ENCODE measurements around the gene KLF4. TPM values are rescaled to one million over a fixed set of nuclear protein-coding genes. Genes with fewer than 3 reads are reported as not detected.

Gene KLF4
- total RNA-seq, 3 donors from 2014 or later = 203 to 454 (median 438) TPM

DNA sequence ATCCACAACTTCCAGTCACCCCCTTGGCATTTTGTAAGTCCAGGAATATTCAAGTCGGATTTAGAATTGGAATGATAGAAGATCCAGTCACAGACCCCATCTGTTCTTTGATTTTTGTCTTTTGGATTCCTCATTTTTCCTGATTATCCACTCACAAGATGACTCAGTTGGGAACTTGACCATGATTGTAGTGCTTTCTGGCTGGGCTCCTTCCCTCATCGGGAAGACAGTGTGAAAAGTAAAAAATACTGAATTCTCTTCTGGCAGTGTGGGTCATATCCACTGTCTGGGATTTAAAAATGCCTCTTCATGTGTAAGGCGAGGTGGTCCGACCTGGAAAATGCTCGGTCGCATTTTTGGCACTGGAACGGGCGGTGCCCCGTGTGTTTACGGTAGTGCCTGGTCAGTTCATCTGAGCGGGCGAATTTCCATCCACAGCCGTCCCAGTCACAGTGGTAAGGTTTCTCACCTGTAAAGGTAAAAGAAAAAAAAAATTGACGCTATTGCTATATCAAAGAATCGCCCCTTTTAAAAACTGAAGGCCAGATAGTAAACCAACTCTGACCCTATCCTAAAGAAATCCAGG, 4.0 kb downstream of the KLF4 start:
- Histone ChIP-seq H3K4me3 (peak overlapping the region; percentile 67), H3K36me3 (ENCODE audit: low read depth) (no peaks in the 10 kb centered on the region), H3K4me1 (ENCODE audit: low read depth) (no peaks in the 10 kb centered on the region), H3K9me3 (no peaks in the 10 kb centered on the region)
- no peak for ATAC-seq
- intact Hi-C loops (cut with DNase I, micrococcal nuclease) = loop anchor here (5.0 to 10.0 kb wide), 4 partner anchors 109 to 789 kb away; no protein-coding TSS in a partner anchor
- peak in 2 of 3 donors; percentile 40 to 41 for DNase-seq
- TF ChIP-seq, protein P1, sequence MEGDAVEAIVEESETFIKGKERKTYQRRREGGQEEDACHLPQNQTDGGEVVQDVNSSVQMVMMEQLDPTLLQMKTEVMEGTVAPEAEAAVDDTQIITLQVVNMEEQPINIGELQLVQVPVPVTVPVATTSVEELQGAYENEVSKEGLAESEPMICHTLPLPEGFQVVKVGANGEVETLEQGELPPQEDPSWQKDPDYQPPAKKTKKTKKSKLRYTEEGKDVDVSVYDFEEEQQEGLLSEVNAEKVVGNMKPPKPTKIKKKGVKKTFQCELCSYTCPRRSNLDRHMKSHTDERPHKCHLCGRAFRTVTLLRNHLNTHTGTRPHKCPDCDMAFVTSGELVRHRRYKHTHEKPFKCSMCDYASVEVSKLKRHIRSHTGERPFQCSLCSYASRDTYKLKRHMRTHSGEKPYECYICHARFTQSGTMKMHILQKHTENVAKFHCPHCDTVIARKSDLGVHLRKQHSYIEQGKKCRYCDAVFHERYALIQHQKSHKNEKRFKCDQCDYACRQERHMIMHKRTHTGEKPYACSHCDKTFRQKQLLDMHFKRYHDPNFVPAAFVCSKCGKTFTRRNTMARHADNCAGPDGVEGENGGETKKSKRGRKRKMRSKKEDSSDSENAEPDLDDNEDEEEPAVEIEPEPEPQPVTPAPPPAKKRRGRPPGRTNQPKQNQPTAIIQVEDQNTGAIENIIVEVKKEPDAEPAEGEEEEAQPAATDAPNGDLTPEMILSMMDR (IDR thresholded peaks at IDR 0.05) = no peak

DNA sequence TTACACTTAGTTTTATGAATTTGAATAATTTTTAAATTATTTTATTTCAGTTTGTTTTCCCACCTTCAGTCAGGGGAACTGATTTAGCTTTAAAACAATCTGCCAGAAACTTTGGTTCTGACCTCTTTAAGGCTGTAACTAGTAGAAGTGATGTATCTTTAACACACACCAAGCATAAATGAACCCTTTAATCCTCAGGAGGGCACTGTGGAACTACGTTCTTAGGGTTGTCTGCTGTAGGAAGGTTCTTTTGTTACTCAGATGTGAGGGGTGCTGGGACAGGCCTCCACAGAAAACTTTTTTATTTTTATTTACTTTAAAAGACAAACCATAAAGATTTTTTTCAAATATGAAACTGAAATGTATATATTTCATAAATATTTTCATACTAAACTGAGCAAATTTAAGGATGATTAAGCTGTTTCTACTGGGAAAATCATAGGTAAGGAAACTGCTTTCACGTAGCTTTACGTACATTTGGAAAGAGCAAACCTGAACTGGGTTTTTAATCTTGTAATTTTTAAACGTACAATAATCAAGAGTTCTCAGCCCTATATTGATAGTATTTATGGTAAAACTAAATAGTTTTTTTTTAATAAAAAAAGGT, 5.3 kb downstream of the KLF4 start:
- Histone ChIP-seq H3K9me3 (no peaks in the 10 kb centered on the region), H3K4me1 (ENCODE audit: low read depth) (no peaks in the 10 kb centered on the region), H3K4me3 (no peak overlapping the region), H3K36me3 (ENCODE audit: low read depth) (no peaks in the 10 kb centered on the region)
- intact Hi-C loops (cut with DNase I, micrococcal nuclease) = loop anchor here (5.0 to 10.0 kb wide), 4 partner anchors 111 to 1083 kb away; no protein-coding TSS in a partner anchor
- ATAC-seq (no peak), DNase-seq (peak in 1 of 3 donors; percentile 73)
- TF ChIP-seq, protein P1 (IDR thresholded peaks at IDR 0.05) = no peak

DNA sequence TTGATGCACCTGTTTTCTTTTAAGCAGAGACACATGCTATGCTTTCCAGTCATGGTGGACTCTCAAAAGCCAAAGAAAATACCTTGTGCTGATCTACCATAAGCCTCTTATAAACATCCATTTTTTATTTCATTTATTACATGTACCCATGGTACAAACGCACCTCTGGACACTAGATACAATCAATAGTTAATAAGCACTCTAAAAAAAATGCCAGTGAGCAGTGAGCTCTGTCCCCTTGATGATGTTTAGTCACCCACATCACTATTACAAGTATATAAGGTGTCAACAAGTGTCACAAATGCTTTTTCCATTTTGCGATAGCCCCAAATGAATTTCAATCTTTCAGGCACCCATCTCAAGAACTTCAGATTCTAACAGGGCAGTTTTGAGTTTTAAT, 5.9 kb downstream of the KLF4 start:
- ATAC-seq = no peak
- no peak for DNase-seq
- intact Hi-C loops (cut with DNase I, micrococcal nuclease) = loop anchor here (5.0 to 10.0 kb wide), 4 partner anchors 111 to 1084 kb away; no protein-coding TSS in a partner anchor
- no peaks in the 10 kb centered on the region for H3K9me3 ChIP-seq
- TF ChIP-seq, protein P1 (IDR thresholded peaks at IDR 0.05) = no peak
- H3K4me1 ChIP-seq (ENCODE audit: low read depth) = no peaks in the 10 kb centered on the region
- H3K4me3 ChIP-seq = no peak overlapping the region
- H3K36me3 ChIP-seq (ENCODE audit: low read depth) = no peaks in the 10 kb centered on the region

DNA sequence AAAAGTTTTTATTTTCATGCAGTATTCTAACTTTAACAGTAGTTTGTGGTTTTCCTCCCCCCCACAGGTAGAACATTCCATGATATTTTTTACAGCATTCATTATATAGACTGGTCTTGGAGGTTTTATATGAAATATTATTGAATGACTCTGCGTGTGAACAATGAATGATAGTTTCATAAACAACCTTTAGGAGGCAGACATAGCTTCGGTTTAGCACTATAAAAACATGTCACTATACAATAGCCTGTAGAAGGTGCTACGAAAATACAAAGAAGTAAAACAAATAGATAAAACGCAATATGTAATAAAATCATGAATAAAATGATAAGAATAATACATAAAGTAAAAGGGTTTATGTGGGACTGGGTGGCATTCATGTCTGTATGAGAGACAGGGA, 8.5 kb downstream of the KLF4 start:
- intact Hi-C loops (cut with DNase I, micrococcal nuclease) = loop anchor here (5.0 to 10.0 kb wide), 4 partner anchors 114 to 1086 kb away; no protein-coding TSS in a partner anchor

DNA sequence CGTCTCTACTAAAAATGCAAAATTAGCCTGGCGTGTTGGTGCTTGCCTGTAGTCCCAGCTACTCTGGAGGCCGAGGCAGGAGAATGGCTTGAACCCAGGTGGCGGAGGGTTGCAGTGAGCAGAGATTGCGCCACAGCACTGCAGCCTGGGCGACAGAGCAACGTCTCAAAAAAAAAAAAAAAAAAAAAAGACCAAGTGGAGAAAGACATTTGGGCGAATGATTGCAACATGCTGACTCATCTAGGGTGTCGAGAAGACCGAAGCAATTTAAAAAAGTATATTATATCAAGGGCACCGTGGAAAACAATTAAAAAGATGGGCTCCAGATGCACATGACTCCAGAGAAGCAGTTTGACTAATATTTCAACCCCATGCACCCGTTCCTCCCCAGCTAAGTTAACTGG, 9.2 kb downstream of the KLF4 start:
- intact Hi-C loops (cut with DNase I, micrococcal nuclease) = loop anchor here (5.0 to 10.0 kb wide), 4 partner anchors 114 to 1087 kb away; no protein-coding TSS in a partner anchor
- peak; percentile 66 for ATAC-seq
- H3K9me3 ChIP-seq = no peaks in the 10 kb centered on the region

More for the DNA sequence above, 8.5 kb downstream of the KLF4 start:
- TF ChIP-seq, protein P1 (IDR thresholded peaks at IDR 0.05) = no peak
- ATAC-seq (peak; percentile 58), DNase-seq (no peak)
- H3K9me3 ChIP-seq = no peaks in the 10 kb centered on the region
- H3K4me1 ChIP-seq (ENCODE audit: low read depth) = no peaks in the 10 kb centered on the region
- no peak overlapping the region for H3K4me3 ChIP-seq
- no peaks in the 10 kb centered on the region for H3K36me3 ChIP-seq (ENCODE audit: low read depth)

More for the DNA sequence above, 9.2 kb downstream of the KLF4 start:
- H3K4me1 ChIP-seq (ENCODE audit: low read depth) = no peaks in the 10 kb centered on the region
- H3K36me3 ChIP-seq (ENCODE audit: low read depth) = no peaks in the 10 kb centered on the region
- H3K4me3 ChIP-seq = no peak overlapping the region
- peak in 2 of 3 donors; percentile 31 to 65 for DNase-seq
- TF ChIP-seq, protein P1 (IDR thresholded peaks at IDR 0.05) = no peak
